Activated CD8-positive, alpha-beta memory T cell treated with anti-CD3 and anti-CD28 coated beads, Interleukin-2, amount 50 U/mL, for 24 hours (primary cell): Measurements from ENCODE around the gene MYO7A.

Source experiments
- DNase-seq: peaks from one replicate; pipeline ENCODE4 v3.0.0-alpha.2; 2020; ENCODE audit errors: extremely low read depth

The MYO7A gene

DNA sequence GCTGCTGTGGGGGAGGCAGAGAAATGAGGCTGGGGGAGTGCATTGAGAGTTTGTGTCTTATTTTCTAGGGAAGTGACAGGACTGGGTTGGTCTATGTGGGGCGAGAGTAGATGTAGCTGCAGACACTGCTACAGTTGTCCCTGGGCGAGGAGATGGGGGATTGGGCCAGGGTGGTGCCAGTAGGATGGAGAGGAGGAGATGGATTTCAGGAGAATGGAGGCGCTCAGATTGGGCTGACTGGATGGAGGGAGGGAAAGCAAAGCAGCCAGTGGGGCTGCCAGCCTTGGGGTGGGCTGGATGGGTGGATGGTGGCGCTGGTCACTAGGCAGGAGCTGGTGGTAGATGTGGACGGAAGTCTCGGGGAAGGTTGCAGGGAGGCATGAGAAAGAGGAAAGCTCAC lies 16.1 kb upstream of the MYO7A start:
- DNase-seq, result no peak

DNA sequence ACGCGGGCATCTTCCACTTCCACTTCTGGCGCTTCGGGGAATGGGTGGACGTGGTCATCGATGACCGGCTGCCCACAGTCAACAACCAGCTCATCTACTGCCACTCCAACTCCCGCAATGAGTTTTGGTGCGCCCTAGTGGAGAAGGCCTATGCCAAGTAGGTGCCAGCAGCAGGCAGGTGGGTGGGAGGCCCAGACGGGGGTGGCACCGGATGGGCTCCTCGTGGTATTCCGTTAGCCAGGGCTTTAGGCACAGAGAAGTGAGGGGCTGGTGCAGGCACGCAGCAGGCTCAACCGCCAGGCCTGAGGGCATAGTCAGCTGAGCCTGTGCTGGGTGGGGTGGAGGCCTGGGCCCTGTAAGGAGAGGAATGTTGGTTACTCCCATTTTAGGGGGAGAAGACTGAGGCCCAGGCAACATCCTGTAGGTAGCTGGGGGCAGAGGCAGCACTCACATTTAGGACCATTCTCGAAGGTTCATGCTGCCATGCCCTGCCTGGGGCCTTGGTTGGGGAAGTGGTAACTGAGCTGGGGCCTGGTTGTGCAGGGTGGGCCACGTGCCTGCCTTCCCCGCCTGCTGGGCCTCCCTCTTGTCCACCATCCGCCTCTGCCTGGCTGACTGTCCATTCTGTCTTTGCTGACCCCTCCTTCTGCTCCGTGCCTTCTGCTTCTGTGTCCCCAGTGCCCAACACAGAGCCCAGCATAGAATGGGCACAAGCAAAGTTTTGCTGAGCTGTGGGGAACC lies 15.2 kb upstream of the MYO7A start:
- DNase-seq, result no peak

DNA sequence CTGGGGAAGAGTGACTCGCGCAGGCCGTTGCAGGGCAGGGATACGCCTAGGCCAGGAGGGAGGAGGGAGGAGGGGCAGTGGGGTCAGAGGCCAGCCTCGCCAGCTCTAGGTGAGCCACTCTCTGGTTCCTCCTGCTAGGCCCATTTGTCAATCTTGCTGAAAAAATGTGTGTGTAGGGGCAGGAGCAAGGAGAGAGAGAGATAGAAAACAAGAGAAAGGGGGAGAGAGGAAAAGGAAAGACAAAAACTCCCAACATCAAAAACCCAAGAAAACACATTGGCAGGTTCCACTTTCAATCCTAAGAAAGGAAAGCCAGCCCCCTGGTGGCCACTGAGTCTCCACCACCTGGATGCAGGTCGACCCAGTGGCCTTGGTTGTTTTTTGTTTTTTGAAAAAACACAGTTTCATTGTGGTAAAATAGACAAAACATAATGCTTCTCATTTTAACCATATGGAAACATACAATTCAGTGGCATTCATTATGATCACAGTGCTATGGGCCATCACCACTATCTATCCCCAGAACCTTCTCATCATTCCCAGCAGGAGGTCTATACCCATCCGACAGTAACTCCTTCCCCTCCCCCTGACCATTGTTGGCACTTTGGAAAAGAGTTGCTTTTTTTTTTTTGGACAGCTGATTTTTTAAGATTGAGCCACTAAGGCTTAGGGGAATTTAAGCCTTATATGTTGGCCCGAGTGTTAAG lies 14.5 kb upstream of the MYO7A start:
- DNase-seq, result no peak

DNA sequence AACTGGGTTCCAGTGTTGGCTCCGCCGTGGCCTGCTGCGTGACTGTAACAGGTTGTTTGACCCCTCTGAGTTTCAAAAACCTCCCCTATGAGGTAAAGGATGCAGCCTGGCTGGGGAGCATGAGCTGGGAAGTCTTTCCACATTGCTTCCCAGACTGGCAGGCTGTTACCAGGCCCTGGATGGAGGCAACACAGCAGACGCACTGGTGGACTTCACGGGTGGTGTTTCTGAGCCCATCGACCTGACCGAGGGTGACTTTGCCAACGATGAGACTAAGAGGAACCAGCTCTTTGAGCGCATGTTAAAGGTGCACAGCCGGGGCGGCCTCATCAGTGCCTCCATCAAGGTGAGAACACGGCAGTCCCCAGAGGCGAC lies 14.0 kb upstream of the MYO7A start:
- no peak for DNase-seq

DNA sequence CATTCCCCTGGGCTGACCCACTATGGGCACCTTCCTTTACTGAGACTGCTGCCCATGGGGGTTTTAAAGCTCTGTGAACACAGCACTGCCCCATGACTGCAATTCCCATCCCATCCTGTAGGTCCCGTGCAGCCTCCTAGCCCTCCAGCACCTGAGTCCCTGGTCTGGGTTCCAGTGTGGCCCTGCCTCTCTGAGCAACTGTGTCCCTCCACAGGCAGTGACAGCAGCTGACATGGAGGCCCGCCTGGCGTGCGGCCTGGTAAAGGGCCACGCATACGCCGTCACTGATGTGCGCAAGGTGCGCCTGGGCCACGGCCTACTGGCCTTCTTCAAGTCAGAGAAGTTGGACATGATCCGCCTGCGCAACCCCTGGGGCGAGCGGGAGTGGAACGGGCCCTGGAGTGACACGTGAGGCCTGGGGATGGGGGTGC lies 12.8 kb upstream of the MYO7A start:
- no peak for DNase-seq

DNA sequence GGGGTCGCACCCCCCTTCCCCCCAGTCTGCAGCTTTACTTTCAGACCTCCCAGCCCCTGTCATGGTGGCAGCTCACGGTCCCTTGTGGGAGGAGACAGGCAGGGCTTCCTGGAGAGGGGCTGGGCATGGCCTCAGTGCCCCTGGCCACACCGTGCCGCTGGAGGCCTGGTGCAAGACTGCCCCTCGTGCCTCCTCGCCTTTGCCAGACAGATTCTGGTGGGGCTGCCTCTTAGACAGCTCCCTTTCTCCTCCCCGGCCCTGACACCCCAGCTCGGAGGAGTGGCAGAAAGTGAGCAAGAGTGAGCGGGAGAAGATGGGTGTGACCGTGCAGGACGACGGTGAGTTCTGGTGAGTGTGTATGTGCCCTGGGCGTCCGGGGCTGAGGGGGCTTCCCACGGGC lies 12.1 kb upstream of the MYO7A start:
- no peak for DNase-seq

DNA sequence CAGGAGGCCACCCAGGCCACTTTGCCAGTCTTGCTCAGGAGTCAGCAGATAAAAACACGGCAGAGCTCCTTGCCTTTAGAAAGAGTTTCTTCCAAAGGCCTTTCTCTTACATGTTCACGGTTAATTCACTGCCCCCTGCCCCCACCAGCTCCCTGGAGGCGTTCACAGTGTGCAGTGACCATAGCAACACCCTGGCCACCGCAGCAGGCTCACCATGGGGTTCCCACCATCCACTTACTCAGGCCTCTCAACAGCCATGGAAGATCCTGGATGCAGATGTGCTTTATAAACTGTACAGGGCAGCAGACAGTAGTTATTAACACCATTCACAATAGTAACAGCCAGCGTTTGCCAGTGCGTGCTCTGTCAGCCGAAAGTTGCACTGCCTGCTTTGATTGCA lies 10.6 kb upstream of the MYO7A start:
- DNase-seq, result no peak

DNA sequence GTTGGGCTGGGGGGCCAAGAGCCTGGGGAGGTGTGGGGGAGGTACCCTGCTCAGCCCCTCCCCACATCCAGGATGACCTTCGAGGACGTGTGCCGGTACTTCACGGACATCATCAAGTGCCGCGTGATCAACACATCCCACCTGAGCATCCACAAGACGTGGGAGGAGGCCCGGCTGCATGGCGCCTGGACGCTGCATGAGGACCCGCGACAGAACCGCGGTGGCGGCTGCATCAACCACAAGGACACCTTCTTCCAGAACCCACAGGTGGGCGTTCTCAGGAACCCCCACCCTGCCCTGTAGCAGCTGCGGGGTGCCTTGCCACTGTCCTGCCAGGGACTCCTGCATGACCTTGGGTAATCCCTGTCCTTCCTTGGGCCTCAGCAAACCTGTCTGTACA lies 10.0 kb upstream of the MYO7A start:
- DNase-seq, result no peak

DNA sequence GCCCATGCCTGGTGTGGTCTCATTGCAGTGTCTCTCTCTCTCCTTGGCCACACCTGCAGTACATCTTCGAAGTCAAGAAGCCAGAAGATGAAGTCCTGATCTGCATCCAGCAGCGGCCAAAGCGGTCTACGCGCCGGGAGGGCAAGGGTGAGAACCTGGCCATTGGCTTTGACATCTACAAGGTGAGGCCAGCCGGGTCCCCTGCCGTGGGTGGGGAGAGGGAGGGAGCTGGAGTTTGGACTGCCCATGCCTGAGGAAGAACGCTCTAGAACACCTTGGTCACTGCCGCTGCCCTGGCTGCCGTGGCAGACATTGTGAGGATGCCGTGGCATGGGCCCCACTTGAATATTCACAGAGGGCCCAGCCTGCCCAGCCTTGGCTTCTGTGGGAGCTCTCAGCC lies 9.1 kb upstream of the MYO7A start:
- DNase-seq, result no peak

DNA sequence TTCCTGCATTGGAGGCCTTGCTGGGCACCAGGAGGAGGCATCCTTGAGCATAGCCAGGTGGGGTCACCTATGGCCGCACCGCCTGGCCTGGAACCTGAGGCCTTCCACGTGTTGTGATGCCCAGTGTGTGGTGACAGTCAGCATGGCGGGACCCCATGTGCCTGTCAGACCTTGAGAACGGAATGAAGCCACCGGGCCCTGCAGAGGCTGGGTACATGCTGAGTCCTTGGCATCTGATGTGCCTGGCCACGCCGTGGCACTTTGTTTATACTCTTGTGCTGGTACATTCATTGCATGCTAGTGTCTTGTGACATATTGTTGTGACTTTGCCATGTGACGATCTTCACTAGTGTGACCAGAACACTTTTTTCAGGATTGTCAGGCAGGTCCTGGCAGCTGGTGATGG lies 8.5 kb upstream of the MYO7A start:
- no peak for DNase-seq

DNA sequence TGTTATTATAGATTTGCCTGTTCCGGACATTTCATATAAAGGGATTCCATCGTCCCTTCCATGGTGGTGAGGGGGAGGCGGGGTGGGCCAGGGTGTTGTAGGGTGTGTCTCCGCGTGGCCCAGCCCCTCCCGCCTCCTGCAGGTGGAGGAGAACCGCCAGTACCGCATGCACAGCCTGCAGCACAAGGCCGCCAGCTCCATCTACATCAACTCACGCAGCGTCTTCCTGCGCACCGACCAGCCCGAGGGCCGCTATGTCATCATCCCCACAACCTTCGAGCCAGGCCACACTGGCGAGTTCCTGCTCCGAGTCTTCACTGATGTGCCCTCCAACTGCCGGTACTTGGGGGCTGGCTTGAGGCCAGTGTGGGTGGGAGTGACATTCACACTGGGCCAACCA lies 7.5 kb upstream of the MYO7A start:
- no peak for DNase-seq

DNA sequence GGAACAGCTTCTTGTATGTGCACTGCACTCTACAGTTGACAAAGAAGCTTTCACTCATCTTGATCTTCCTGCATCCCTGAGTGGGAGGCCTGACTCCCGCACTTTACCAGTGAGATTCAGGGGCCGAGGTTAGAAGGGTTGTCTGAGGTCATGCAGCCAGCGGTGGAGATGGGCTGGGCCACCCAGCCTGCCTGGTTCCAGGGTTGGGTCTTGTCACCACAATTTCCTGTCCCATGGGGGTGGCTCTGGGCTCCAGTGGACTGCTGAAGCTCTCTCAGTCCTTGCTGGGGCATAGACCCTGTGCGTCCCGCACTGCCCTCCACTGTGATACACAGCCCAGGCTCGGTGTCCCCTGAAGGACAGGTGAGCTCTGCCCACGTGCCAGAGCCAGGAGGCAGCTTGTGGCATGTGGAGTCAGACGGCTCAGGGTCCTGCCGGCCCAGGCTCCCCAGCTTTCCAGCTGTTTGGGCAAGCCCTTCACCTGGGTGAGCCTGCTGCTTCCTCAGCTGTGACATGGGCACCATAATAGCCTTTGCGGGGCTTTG lies 6.9 kb upstream of the MYO7A start:
- DNase-seq, result no peak

DNA sequence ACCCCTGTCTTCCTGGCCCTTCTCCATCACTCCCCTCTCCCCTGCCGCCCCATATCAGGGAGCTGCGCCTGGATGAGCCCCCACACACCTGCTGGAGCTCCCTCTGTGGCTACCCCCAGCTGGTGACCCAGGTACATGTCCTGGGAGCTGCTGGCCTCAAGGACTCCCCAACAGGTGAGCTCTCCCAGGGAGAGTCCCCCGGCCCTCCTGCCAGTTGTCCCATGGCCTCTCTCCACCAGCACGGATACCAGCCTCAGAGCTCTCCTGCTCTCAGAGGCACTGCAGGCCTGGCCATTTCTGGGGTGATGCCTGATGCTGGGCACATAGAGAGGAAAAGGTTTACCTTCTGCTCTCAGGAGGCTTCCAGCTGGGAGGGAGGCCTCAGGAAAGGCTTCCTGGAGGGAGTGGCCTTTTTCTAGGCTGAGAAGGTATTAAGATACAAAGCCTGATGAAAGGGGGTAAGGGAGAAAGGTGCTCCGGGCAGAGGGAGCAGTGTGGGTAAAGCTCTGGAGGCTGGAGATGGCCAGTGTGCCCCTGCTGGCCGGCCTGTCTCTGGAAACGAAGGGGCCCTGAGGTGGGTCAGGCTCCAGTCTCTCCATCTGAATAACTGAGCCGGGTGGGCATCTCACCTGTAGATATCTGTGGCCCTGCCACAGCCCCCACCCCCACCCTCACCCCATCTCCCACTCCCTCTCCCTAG lies 6.0 kb upstream of the MYO7A start:
- DNase-seq, result no peak

DNA sequence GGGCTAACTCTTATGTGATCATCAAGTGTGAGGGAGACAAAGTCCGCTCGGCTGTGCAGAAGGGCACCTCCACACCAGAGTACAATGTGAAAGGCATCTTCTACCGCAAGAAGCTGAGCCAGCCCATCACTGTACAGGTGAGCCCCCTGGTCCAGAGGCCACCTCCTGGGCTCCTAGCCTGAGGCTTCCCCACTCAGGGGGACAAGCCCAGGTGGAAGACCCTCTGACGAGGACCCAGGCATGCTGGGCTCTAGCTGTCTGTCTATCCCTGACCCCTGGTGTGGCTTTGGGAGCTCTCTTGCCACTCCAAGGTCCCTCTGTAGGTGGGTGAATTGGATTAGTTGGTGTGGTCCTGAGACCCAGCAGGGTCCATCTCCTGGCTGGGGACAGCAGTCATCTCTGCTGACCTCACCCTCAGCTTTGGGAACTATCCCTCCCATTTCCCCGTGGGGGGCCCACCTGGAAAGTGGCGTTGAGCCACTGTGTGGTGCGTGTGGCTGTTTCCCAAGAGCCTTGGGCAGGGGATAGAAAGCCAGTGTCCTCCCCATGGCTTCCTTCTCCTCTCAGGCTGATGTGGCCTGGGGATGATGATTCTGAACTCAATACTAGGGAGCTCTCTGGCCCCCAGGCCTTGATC lies 5.4 kb upstream of the MYO7A start:
- no peak for DNase-seq

DNA sequence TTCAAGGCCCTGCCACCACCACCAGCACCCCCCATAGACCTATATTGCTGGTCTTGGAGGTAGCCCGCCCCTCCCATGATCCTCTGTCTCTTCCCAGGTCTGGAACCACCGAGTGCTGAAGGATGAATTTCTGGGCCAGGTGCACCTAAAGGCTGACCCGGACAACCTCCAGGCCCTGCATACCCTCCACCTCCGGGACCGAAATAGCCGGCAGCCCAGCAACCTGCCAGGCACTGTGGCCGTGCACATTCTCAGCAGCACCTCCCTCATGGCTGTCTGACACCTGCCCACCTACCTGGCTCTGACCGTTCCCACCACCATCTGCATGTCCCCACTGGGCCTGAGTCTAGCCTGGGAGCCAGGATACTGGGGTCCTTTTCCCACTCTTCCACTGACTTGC lies 4.5 kb upstream of the MYO7A start:
- no peak for DNase-seq

DNA sequence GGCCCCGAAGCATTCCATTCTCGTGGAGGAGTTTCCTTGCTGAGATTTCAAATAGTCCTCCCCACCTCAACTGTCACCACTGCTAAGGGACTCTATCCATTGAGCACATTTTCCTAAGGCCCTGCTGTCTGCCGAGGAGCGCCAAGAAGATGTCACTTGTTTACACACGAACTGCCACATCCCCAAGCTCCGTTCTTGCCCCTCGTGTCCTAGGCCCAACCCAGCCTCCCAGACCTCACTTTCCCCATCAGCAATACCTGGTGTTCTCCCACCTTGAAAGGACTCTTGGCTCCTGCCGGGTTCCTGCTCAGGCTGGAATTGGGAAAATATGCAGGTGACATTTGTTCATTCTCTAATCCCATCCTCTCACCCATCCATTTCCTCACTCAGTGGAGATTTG lies 4.0 kb upstream of the MYO7A start:
- no peak for DNase-seq

DNA sequence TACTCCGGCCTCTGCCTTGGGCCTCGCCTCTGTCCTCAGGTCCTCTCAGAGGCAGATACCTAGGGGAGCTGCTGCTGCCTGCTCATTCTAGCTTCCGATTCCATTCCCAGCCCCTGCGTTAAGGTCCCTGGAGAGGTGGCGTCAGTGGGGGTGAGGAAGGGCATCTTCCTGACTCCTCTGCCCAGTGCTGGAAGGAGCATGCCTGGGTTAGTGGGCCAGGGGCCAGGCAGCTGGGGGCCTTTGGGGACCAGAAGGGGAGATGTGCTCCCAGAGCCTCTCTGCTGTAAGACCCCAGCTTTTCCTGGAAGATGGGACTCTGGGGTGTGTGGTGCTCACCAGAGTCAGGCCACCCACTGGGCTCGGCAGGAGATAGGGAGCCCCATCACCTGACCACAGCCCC lies 3.6 kb upstream of the MYO7A start:
- DNase-seq, result no peak

DNA sequence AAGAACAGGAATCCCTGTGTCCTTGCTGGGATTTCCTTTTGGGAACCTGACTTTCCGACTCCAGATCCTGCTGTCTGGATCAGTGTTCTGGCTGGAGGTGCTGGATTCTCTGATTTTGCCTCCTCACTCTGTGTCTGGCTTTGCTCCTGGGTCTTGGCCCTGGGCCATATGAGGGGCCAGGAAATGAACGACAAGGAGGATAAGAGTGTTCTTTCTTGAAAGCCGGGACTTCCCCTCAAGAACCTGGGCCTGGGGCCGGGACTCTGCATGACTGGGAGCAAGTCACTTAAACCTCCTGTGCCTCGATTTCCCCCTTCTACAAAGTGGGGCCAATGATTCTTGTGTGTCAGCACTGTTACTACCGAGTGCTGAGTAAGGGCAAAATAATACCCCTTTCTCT lies 2.9 kb upstream of the MYO7A start:
- DNase-seq, result no peak

DNA sequence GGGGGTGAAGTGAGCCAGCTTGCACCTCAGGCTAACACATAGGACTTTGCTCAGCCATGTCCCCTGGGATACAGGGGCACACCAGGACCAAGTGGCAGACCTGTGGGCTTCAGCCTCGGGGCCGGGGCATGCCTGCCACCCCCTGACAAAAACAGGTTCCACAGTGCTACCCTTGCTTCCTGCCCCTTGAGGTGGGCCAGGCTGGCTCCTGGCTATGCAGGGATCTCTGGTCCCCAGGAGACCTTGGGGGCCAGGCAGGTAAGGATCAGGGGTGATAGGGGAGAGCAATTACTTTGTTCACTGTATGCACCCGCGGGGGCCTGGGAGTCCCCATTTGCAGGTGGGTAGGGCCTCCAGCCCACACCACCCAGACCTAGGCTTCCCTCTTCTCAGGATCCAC lies 2.4 kb upstream of the MYO7A start:
- DNase-seq, result no peak

DNA sequence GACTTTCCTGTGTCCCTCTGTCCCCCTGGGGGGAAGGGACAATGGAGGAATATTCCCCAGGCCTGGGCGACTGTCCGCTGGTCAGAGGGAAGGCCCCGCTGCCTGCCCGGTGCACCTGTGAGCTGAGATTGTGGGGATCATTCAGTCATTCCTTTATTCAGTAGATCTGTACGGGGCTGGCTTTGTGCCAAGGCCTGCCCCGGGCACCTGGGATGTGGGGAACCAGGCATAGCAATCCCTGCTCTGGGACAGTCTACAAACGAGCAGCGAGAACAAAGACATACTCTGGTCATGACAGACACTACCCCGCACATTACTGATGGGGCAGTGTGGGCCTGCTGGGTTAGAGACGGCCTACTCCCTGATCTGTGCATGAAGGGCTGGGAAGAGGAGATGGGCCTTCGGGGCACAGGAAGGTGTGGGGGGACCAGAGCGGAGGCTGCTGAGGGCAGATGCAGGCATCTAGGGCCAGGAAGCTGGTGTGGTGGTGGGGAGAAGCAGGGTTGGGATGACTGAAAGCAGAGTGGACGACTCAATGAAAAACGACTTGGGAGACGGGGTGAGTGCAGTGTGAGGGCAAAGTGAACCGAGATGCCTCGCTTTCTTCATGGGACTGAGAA lies 1.8 kb upstream of the MYO7A start:
- no peak for DNase-seq

DNA sequence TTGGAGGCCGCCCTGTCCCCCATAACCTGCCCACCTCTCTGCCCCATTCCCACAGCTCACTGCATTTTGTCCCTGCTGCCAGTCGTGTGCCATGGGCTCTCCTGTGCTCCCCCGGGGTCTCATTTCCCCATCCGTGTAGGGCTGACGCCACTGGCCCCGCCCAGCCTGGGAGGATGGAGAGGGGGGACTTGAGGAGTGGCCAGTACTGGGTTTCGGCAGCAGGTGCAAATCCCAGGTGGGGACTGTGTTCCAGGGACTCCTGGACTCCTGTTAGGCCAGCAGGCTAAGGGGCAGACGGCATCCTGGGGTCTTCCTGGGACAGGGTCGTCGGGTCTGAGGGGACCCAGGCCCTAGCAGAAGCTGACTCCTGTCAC lies 1.2 kb upstream of the MYO7A start:
- DNase-seq, result no peak
